Sigmoid colon (tissue), 7 donors: ENCODE measurements around the gene LEMD3. TPM values are rescaled to one million over a fixed set of nuclear protein-coding genes. Genes with fewer than 3 reads are reported as not detected.

ENCODE experiments used
- DNase-seq: peaks from one replicate; pipeline ENCODE4 v3.0.0-alpha.2; 2019
- H3K27ac ChIP-seq, 4 donors: fragments of 200-600 bp; sonication (generic); one replicate each; pipeline ENCODE4 v1.5.1; 2016 to 2019; ENCODE audit warnings: mild to moderate bottlenecking in 1 of 4
- H3K27me3 ChIP-seq, 3 donors: fragments of 200-600 bp; sonication (generic); one replicate each; pipeline ENCODE4 v1.5.1; 2019; ENCODE audit warnings: mild to moderate bottlenecking in 1 of 3
- H3K36me3 ChIP-seq, 4 donors: fragments of 200-600 bp; sonication (generic); one replicate each; pipeline ENCODE4 v1.5.1; 2016 to 2019
- H3K4me1 ChIP-seq, 4 donors: fragments of 200-600 bp; sonication (generic); one replicate each; pipeline ENCODE4 v1.5.1; 2017 to 2019
- H3K4me3 ChIP-seq, 4 donors: fragments of 200-600 bp; sonication (generic); one replicate each; pipeline ENCODE4 v1.5.1; 2017 to 2019; ENCODE audit warnings: mild to moderate bottlenecking in 2 of 4, moderate library complexity in 1 of 4
- H3K9me3 ChIP-seq, 4 donors: fragments of 200-600 bp in 3 of 4; sonication (generic) in 3 of 4; one replicate each; pipeline versions ENCODE4 v1.5.1 to v1.6.1; 2013 to 2019
- CTCF ChIP-seq, 4 experiments: fragments of 450-650 bp in 3 of 4; fragments of 200-600 bp in 1 of 4; IDR thresholded peaks; one replicate each; pipeline ENCODE4 v1.5.1; 2016 to 2019; ENCODE audit warnings: antibody characterized with exemption in 4 of 4, mild to moderate bottlenecking in 3 of 4, moderate library complexity in 2 of 4
- EP300 ChIP-seq, 4 donors: sonication (generic); formaldehyde crosslinking; IDR thresholded peaks; one replicate each; pipeline ENCODE4 v1.6.1; 2017; ENCODE audit warnings: antibody characterized with exemption in 4 of 4
- POLR2A ChIP-seq, 2 donors: fragments of 450-650 bp; IDR thresholded peaks; one replicate each; pipeline ENCODE4 v1.6.1; 2016; ENCODE audit warnings: antibody characterized with exemption in 2 of 2, mild to moderate bottlenecking in 2 of 2, moderate library complexity in 2 of 2
- POLR2AphosphoS5 ChIP-seq, 4 donors: sonication (generic); formaldehyde crosslinking; IDR thresholded peaks; one replicate each; pipeline ENCODE4 v1.6.1; 2017; ENCODE audit warnings: antibody characterized with exemption in 4 of 4
- WGBS, 2 donors: extraction: QIAGEN DNeasy Blood & Tissue Kit; methylation state at CpG; one replicate each; pipeline ENCODE4 v1.1.7; 2013; 5-methylcytosine and 5-hydroxymethylcytosine counted together
- intact Hi-C: fragments of 100-400 bp; cut with DNase I; formaldehyde crosslinking; loops from one replicate; pipeline ENCODE4 v1.15.1; 2023
- polyA plus RNA-seq, 3 donors: library from polyadenylated mRNA; stranded (reverse); fragments of 200-250 nt; gene quantifications; one replicate each; pipeline ENCODE4 v1.2.3, GENCODE V29; 2013
- total RNA-seq, 4 donors: library from RNA; depleted of rRNA; stranded (reverse); fragments of >200 nt; gene quantifications; one replicate each; pipeline ENCODE4 v1.1.0, GENCODE V29; 2016
- donor health status: healthy with polysubstance abuse.
- donor health status: Bipolar disorder and iron deficiency.
- donor health status: healthy.

Gene LEMD3
- total RNA-seq, result 10 to 100 TPM; 17.7 to 32.7 (median 22.7) TPM
- polyA plus RNA-seq, result 10 to 100 TPM in 1 of 3 donors, 1 to 10 TPM in 2; 3.6 to 12.0 (median 3.7) TPM

GRCh38 chr12:65169320-65170208 is at the start of gene LEMD3:
LEMD3 (plus strand) TSS chr12:65169583; CDS start chr12:65169597, 14 bp downstream.
- Histone ChIP-seq H3K9me3 (no peaks in the 10 kb centered on the region), H3K4me1 (peaks cover 0 to 48% (median 35%) of the 10 kb centered on the region in 4 donors), H3K36me3 (no peaks in the 10 kb centered on the region), H3K4me3 (peak within 1 kb of the TSS; percentile 70 to 99 (median 83)), H3K27ac (peak within 1 kb of the TSS; percentile 89 to 97 (median 93)), H3K27me3 (no peaks in the 10 kb centered on the region)
- TF ChIP-seq EP300 (IDR thresholded peaks at IDR 0.05), result no peak
- TF ChIP-seq POLR2AphosphoS5 (IDR thresholded peaks at IDR 0.05), result peak; percentile 89 to 95 (median 92)
- TF ChIP-seq POLR2A (IDR thresholded peaks at IDR 0.05), result peak; percentile 82 to 88
- intact Hi-C loops, result loop anchor here (5.0 to 10.0 kb wide), 5 partner anchors 63 to 1133 kb away; partner anchors contain the start of genes HELB and MSRB3
- WGBS, 2 donors, result 0% methylated on average over 91 of the region's 91 CpGs
- peak; percentile 96 for DNase-seq

GRCh38 chr12:65121049-65121955 is 48.1 kb upstream of the LEMD3 start, which contains the start of gene WIF1:
WIF1 (minus strand) TSS chr12:65121305; CDS start chr12:65121191, 114 bp downstream.
- Histone ChIP-seq H3K27me3 (peaks cover 8 to 77% (median 33%) of the 10 kb centered on the region in 3 donors), H3K36me3 (no peaks in the 10 kb centered on the region), H3K4me1 (peaks cover 0 to 9% (median 9%) of the 10 kb centered on the region in 4 donors), H3K4me3 (peak within 1 kb of the TSS in 3 of 4 donors; percentile 6 to 39 (median 28)), H3K9me3 (no peaks in the 10 kb centered on the region), H3K27ac (no peak within 1 kb of the TSS)
- DNase-seq, result peak; percentile 60
- no peak for TF ChIP-seq POLR2A (IDR thresholded peaks at IDR 0.05)
- intact Hi-C loops, result no loop called here
- 7 to 21% methylated on average over 73 of the region's 73 CpGs for WGBS, 2 donors

- Histone ChIP-seq H3K9me3 (no peaks in the 10 kb centered on the region), H3K4me1 (peaks cover 0 to 9% (median 9%) of the 10 kb centered on the region in 4 donors), H3K4me3 (no peak overlapping the region), H3K27ac (no peak overlapping the region), H3K36me3 (no peaks in the 10 kb centered on the region), H3K27me3 (peaks cover 8 to 72% (median 33%) of the 10 kb centered on the region in 3 donors)
- WGBS, 2 donors, result 85 to 91% methylated on average over 34 of the region's 34 CpGs
- TF ChIP-seq EP300 (IDR thresholded peaks at IDR 0.05), result no peak
- no peak for TF ChIP-seq POLR2A (IDR thresholded peaks at IDR 0.05)
- no peak for TF ChIP-seq POLR2AphosphoS5 (IDR thresholded peaks at IDR 0.05)
- TF ChIP-seq CTCF (IDR thresholded peaks at IDR 0.05), result no peak
- intact Hi-C loops, result loop anchor here (2.0 kb wide), 1 partner anchor 231 kb away; no protein-coding TSS in a partner anchor
- no peak for DNase-seq
Observed at GRCh38 chr12:65121956-65122469, 47.4 kb upstream of the LEMD3 start.

GRCh38 chr12:65122703-65123102 is 46.7 kb upstream of the LEMD3 start:
- no peak for DNase-seq
- Histone ChIP-seq H3K9me3 (no peaks in the 10 kb centered on the region), H3K36me3 (no peaks in the 10 kb centered on the region), H3K4me3 (no peak overlapping the region), H3K27ac (no peak overlapping the region), H3K27me3 (peaks cover 8 to 65% (median 33%) of the 10 kb centered on the region in 3 donors), H3K4me1 (peaks cover 0 to 9% (median 9%) of the 10 kb centered on the region in 4 donors)
- 15 to 68% methylated on average over 5 of the region's 5 CpGs for WGBS, 2 donors
- TF ChIP-seq POLR2A (IDR thresholded peaks at IDR 0.05) (no peak), EP300 (IDR thresholded peaks at IDR 0.05) (no peak), CTCF (IDR thresholded peaks at IDR 0.05) (no peak)
- intact Hi-C loops, result loop anchor here (2.0 kb wide), 1 partner anchor 232 kb away; no protein-coding TSS in a partner anchor

GRCh38 chr12:65123435-65124063 is 45.8 kb upstream of the LEMD3 start:
- H3K4me1 ChIP-seq, result peaks cover 0 to 9% (median 9%) of the 10 kb centered on the region in 4 donors
- no peaks in the 10 kb centered on the region for H3K36me3 ChIP-seq
- intact Hi-C loops, result loop anchor here (2.0 kb wide), 1 partner anchor 233 kb away; no protein-coding TSS in a partner anchor
- peaks cover 8 to 59% (median 33%) of the 10 kb centered on the region in 3 donors for H3K27me3 ChIP-seq
- TF ChIP-seq POLR2A (IDR thresholded peaks at IDR 0.05) (no peak), CTCF (IDR thresholded peaks at IDR 0.05) (peak in 3 of 4 experiments; percentile 12 to 37 (median 30))
- H3K9me3 ChIP-seq, result no peaks in the 10 kb centered on the region
- WGBS, 2 donors, result 9 to 10% methylated on average over 8 of the region's 8 CpGs
- no peak for DNase-seq
- H3K4me3 ChIP-seq, result no peak overlapping the region
- no peak overlapping the region for H3K27ac ChIP-seq
